Kidney capillary endothelial cell (primary cell): ENCODE measurements around the gene PRKD1.

Experiments used
- DNase-seq: peaks from one replicate; pipeline ENCODE4 v3.0.0-alpha.2; 2018; ENCODE audit warnings: low spot score

Gene PRKD1

DNA sequence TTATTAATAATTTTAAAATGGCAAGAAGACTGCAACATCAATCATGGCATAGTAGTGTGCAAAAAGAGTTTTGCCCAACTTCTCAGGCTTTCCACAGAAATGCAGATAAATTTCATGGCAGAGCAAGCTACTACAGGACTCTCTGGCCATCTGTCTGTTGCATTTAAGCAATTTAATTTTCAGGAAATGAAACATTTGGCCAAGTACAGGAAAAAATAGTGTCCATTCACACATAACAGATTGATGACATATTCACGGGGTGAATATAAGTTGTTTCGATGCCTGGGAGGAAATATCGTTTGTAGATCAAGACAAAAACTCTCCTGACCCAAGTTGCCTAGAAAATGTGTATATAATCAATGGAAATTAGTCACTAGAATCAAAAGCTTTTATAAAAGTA lies 324.0 kb downstream of the PRKD1 start:
- DNase-seq: peak; percentile 23

DNA sequence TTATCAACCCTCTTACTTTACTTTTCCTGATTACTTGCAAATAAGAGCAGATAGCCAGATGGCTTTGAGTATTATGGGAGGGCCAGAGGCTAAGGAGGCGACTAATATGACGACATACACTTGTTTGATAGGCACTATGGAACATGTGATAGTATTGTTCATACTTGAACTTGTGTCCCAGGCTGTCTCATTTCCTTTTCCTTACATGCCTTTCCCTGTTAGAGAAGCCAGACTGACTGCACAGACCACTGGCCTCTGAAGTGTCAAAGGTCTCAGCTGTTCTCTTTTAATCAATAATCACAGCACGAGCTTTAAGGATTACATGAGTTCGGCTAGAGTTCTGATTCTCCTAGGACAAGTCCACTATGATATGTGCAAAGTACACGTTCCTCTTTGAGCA lies 326.0 kb downstream of the PRKD1 start:
- DNase-seq: peak; percentile 82

DNA sequence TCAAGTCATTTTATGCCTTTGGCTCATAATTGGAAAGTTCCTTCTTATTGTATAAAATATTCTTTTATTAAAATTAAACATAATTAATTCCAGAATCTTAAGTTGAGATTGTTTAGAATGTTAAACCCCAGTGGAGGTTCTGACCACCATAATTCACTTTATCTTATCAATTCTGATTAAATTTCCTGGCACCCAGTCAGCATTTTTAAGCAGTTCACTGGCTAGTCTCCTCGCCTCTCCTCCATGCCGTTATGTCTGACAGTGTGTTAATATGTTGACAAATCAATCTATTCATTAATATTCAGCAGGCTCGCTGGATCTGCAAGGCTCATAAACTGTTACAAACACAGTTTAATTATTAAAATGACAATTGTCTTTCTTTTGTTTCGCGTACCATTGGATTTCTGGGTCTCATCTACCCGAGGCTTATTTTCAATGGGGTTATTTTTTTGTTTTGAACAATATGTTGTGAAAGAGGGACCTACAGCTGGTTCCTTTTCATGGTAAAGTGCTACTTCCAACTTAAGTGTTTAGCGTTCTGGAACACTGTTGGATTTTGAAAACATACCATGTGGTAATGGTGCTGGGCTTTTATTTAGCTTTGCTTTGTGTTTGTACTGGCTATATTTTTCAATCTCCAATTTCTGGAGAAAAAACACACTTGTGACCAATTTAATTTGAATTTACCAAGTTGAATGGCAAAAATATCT lies 339.7 kb downstream of the PRKD1 start:
- DNase-seq: no peak

DNA sequence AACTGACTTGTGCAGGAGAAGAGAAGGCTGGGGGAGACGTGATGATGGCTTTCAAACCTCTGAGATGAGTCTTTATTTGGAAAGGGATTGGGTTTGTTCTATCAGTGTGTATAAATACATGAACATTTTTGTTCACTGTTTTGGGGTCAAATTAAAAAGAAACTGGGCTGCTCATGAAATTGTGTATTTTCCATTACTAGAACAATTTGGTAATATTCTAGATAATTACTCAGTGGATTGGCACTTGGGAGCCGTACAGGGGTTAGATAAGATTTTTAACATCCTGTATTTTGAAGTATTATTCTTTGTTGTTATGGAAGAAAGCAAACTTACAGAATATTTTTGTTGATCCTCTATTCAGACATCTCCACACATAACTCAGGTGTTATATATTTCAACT lies 340.6 kb downstream of the PRKD1 start:
- no peak for DNase-seq

DNA sequence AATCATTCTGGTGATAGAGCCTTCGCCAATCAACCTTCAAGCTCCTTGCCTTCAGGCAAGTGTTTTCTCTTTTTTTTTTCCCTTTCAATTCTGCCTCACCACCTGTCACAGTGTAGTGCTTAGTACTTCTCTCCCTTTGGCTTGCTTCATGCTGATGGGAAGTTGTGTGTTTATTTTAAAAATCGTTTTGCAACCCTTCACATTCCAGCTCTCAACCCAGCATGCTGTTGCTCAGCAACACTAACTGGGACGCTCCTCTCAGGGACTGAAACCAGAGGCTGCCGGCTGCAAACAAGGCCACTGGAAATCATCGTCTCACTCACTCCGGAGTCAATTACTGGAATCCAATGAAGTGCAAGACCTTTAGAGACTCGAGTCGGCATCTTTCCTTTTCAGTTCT lies 342.7 kb downstream of the PRKD1 start:
- no peak for DNase-seq

DNA sequence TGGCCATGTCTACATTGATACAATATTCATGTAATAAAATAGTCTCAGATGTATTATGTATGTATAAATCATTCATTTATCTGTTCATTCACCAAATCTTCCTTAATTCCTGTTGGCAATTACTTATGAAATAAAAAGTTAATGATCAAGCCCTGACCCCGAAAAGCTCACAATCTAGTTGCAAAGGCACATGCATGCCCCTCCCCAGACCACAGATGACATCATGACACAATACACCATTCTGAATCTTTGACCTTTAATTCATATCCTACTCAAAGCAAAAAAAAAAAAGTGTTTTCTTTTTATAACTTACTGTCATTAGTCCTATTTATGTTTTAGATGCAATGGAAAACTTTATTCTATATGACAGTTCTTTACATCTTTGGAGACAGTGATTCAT lies 346.9 kb downstream of the PRKD1 start:
- DNase-seq: no peak

DNA sequence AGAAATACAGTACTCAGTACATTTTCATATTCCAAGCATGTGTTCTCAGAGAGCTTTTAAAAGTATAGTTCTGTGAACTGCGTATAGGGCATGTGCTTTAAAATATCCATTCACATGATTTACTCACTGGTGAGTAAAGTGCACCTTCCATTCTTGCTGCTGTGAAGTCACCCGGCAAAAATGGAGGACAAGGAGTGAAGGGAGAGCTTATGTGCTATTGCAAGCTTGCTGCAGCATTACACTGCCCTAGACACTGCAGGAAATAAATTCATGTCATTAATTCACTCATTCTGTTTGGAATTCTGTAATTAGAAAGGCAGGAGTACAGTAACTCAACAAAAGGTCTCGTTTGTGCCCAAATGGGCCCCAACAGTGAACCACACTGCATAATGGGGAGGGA lies 347.8 kb downstream of the PRKD1 start:
- no peak for DNase-seq

DNA sequence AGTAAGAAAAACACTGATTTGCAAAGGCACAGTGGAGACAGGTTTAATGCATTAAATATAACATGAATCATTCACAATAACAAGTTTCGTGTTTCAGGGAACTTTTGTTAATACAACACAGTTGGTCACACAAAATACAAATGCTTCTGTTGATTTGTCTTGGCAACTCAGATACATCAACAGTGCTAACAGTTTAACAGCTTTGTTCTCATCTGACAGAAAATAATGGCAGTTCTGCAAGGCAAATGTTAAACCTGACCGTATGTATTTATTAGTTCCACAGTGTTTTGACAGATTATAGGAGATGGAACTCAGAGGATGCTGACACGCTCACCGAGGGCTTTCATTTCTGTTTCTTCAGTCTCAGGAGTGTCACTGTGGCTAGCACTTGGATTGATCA lies 350.7 kb downstream of the PRKD1 start:
- no peak for DNase-seq

DNA sequence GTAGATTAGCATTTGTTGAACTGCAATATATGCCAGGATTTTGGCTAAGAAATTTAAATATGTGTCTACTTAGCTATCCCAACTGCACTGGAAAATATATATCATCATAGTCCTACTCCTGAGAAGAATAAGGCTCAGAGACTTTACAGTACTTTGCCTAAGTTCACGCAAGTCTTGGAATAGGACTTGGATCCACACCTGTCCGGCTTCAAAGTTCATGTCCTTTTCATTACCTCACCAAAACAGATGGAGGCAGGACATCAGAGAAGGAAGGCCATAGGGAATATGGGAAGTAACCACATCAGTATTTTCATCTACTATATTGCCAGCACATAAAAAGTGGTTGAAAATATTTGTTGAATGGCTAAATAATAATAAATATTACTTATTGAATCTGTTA lies 358.5 kb downstream of the PRKD1 start:
- no peak for DNase-seq

DNA sequence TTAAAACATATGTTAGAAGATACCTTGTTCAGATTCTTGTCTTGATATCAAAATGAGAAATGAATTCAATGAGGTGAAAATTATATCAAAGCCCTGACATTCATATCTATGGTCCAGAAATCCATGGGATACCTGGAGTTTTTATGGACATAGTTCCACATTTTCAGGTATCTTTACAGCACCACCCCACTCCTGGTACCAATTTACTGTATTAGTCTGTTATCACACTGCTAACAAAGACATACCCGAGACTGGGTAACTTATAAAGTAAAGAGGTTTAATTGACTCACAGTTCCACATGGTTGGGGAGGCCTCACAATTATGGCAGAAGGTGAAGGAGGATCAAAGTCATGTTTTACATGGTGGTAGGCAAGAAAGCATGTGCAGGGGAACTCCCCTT lies 361.5 kb downstream of the PRKD1 start:
- DNase-seq: no peak

DNA sequence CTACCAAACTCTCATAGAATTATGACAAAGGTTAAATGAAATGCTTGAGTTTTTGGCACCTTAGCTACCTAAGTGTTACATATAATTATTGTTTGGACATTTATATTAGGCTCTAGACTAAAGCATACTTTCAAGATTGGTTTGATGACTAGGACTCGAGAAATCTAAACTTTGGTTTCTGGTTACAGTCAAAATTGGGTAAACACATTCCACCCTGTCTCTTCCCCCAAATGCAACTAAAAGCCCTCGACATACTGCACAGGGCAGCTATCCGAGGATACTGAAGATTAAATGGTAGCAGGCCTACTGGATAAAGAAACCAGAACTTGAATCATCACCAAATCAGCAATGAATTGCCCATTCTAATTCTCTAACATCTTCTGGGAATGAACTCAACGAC lies 369.1 kb downstream of the PRKD1 start:
- no peak for DNase-seq

DNA sequence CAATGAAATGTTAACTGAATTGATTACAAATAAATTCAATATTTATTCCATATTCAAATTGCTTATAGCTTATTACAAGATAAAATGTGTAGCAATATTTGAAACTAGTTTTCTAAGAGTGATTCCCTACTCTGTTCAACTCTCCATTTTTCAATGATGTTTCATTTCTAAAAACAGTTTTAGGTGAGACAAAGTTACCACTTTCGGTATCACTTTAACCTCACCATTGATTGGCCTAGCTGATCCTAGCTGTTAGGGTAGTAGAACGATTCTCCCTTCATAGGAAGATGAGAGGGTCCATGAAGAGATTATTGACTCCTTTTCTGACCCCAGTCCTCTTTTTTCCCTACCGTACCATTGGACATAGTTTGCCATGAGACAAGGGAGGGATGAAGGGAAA lies 373.3 kb downstream of the PRKD1 start:
- DNase-seq: no peak

DNA sequence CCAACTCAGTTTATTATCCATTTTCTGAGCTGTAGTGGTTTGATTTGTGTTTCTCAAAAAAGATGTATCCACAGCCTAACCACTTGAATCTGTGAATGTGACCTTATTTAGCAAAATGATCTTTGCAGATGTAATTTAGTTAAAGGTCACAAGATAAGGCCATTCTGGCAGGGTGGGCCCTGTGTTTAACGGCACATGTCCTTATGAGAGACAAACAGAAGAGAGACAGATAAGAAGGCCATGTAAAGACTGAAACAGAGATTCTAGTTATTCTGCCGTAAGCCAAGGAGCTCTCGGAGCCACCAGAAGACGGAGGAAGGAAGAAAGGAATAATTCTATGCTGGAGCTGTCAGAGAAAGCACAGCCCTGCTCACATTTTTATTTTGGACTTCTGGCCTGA lies 374.2 kb downstream of the PRKD1 start:
- DNase-seq: no peak

DNA sequence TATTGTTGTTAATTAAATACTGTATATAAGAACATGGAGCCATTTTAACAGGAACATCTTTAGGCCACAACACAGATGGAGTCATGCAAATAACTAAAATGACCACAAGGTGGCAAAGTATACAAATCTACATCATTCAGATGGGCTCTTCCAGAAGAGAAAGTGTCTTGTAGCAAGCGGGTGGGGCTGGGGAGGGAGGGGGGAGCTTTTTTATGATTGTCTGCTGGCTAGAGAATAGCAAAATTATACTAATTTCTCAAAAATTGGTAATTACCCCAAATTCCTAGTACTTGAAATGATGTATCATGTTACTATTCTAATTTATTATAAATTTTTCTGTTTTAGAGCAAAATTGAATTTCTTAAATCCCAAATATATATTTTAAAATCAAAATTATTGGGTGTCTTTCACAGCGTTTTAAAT lies 378.7 kb downstream of the PRKD1 start:
- DNase-seq: peak; percentile 62

DNA sequence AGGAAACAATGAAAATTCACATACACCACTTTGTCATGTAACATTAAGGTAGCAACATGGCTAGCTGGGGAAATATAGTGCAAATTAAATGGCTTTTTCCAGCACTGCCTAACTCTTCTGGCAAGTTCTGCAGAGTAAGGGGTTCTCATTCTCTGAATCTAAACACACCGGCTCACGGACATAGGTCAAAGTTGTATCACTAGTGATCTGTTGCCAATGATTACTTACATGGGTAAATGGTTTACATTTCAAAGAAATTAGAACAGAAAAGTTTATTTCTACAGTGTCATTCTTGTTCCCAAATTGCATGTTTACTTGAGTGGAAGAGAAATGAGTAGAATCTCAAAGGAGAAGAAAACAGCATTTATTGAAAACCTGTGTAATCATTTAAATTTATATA lies 381.9 kb downstream of the PRKD1 start:
- DNase-seq: no peak

DNA sequence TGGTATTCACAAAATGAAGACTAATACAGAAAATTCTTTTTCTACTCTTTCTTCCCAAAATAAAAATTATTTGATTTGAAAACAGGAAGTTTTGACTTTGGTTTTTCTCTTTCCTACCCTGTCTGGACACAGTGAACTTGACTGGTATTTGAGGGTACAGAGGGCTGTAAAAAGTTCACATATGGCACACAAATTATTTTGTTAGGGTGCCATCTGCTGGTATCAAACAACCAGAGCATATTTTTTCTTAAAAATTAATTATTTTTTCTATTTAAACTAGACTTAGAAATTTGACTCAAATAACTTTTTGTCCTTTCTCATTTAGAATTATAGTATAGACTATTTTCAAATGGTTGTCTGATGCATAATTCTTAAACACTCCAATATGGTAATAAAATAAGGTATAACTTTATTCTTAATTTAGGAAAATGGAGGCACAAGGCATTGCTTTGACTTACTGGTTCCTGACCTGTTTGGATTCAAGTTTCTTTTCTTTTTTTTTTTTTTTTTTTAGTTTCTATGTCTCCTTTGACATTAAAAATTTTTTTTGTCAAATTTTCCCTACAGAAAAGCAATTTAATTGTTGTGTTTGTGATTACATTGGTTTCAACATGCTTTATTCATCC lies 390.6 kb downstream of the PRKD1 start:
- peak; percentile 22 for DNase-seq

DNA sequence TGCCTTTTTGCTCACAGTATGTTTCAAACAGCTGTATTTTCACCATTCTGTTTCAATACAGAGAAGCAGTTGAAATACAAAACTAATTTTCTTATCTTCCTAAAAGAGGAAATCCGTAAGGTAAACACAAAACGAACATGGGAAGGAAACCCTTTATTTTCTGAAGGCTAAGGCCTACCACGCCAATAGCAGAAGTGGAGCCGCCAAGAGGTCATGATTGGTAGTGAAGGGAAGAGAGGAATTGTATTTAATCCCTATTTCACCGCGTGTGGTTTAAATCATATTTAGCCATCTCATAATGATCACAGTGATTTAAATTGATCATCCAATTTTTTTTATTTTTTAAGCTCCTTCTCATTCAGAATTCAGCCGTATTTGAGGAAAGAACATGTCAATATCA lies 398.2 kb downstream of the PRKD1 start:
- DNase-seq: no peak

DNA sequence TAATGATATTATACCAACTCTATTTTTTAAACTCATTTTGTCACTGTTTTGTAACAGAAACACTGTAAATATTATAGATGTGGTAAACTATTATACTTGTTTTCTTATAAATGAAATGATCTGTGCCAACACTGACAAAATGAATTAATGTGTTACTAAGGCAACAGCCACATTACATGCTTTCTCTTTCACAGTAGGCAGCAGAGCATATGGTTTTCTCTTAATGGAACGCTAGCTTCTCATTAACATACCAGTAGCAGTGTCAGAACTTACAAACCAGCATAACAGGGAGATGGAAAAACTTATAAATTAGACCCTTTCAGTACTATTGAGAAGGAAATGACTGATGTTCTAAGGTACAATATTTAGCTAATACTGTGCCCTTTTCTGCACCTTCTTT lies 398.8 kb downstream of the PRKD1 start:
- DNase-seq: no peak

DNA sequence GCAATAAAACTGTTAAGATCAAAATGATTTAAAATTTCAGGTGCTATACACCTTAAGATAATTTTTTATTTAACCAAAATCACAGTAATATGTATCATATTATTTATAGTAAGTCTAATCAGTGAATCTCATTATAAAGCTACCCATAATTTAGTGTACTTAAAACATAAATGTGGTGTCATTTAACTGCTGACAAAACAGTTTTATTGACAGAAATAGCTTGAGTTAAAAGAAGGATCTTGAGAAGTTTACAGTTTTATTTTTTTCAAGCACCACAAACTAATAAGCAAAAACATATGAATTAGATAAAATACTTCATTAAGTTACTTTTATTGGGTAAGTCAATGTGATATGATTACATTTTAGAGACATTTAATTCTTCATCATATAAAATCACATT lies 400.4 kb downstream of the PRKD1 start:
- no peak for DNase-seq
